A549 (cell line): ENCODE measurements around the gene NINL. TPM values are rescaled to one million over a fixed set of nuclear protein-coding genes. Genes with fewer than 3 reads are reported as not detected.
A peak's percentile ranks its signal among the peaks of the same experiment; 100 is the strongest.

ENCODE experiments used
- ATAC-seq, 2 experiments: fragments of 200-7000 bp in 1 of 2; fragments of >200 bp in 1 of 2; cut with Nextera tagmentation in 1 of 2; cut with Tn5 transposase in 1 of 2; 3 replicates each; pipeline versions ENCODE4 v1.8.0 to v1.9.1; 2018 to 2020; ENCODE audit warnings: mild to moderate bottlenecking in 1 of 2, moderate library complexity in 1 of 2
- CTCF ChIA-PET: fragments of 300-600 bp; sonication (Branson Sonifier 250); formaldehyde crosslinking; extraction: SDS; loops from one replicate; lab custom pipeline; 2021; ENCODE audit warnings: antibody characterized with exemption, inconsistent platforms; lab: Yijun Ruan, JAX
- POLR2A ChIA-PET: fragments of 350-600 bp; formaldehyde crosslinking; extraction: SDS; loops from one replicate; lab custom pipeline; 2021; ENCODE audit warnings: antibody characterized with exemption, inconsistent platforms; lab: Yijun Ruan, JAX
- DNase-seq, 2 experiments: peaks; one replicate each; pipeline versions ENCODE4 v3.0.0 to v3.0.0-alpha.2; 2011 to 2016; ENCODE audit warnings: low read depth in 1 of 2, low spot score in 1 of 2
- FAIRE-seq: peaks from 2 replicates; lab custom pipeline; 2011; peaks lifted over from hg19 to GRCh38; lab: Jason Lieb, UNC
- H3K27ac ChIP-seq, 2 experiments: fragments of >200 bp; sonication (Bioruptor Twin); formaldehyde crosslinking; 3 replicates each; pipeline ENCODE4 v1.5.1; 2016 to 2017
- H3K4me1 ChIP-seq: fragments of >200 bp; sonication (Bioruptor Twin); formaldehyde crosslinking; 3 replicates; pipeline ENCODE4 v1.6.1; 2016
- H3K4me2 ChIP-seq: fragments of >200 bp; sonication (Bioruptor Twin); formaldehyde crosslinking; 3 replicates; pipeline ENCODE4 v1.6.1; 2016
- H3K4me3 ChIP-seq: fragments of >200 bp; sonication (Bioruptor Twin); formaldehyde crosslinking; 3 replicates; pipeline ENCODE4 v1.5.1; 2016
- H3K9me3 ChIP-seq: fragments of >200 bp; sonication (Bioruptor Twin); formaldehyde crosslinking; 3 replicates; pipeline ENCODE4 v1.6.1; 2016
- BHLHE40 ChIP-seq: IDR thresholded peaks from 2 replicates; pipeline ENCODE4 v1.6.1; 2012; ENCODE audit warnings: low read depth, low read length, inconsistent platforms
- EHF ChIP-seq: fragments of 250-450 bp; sonication (Bioruptor Pico); IDR thresholded peaks from 2 replicates; pipeline ENCODE4 v1.5.0; 2020; ENCODE audit warnings: mild to moderate bottlenecking
- ESRRA ChIP-seq: fragments of 150-350 bp; IDR thresholded peaks from 2 replicates; pipeline ENCODE4 v1.6.1; 2014; ENCODE audit warnings: mild to moderate bottlenecking, low read length, borderline replicate concordance
- JUN ChIP-seq, 2 experiments: fragments of >200 bp; sonication (Bioruptor Twin); formaldehyde crosslinking; IDR thresholded peaks; 2 replicates in 1 of 2; 3 replicates in 1 of 2; pipeline ENCODE4 v1.6.1; 2016 to 2017
- JUNB ChIP-seq: fragments of >200 bp; sonication (Bioruptor Twin); formaldehyde crosslinking; IDR thresholded peaks from 2 replicates; pipeline ENCODE4 v1.6.1; 2016
- NPAS2 ChIP-seq: fragments of 250-450 bp; sonication (Bioruptor Pico); IDR thresholded peaks from 2 replicates; pipeline ENCODE4 v1.8.0; 2022; ENCODE audit warnings: mild to moderate bottlenecking, moderate library complexity, borderline replicate concordance
- PHF8 ChIP-seq: fragments of 200-600 bp; sonication (generic); IDR thresholded peaks from 2 replicates; pipeline ENCODE4 v1.6.1; 2016; ENCODE audit warnings: low read depth, mild to moderate bottlenecking, antibody characterized with exemption, moderate library complexity, borderline replicate concordance
- RNF2 ChIP-seq: fragments of 200-600 bp; sonication (generic); IDR thresholded peaks from 2 replicates; pipeline ENCODE4 v1.6.1; 2016; ENCODE audit warnings: low read depth, mild to moderate bottlenecking, antibody characterized with exemption, moderate library complexity, borderline replicate concordance
- ZNF302 ChIP-seq: fragments of 250-450 bp; sonication (Bioruptor Pico); IDR thresholded peaks from 2 replicates; pipeline ENCODE4 v1.9.0; 2021; ENCODE audit warnings: inconsistent platforms, mild to moderate bottlenecking, moderate library complexity
- WGBS: methylation state at CpG from one replicate; pipeline ENCODE4 v1.1.6; 2017; ENCODE audit errors: missing lambda C conversion rate; 5-methylcytosine and 5-hydroxymethylcytosine counted together
- polyA plus RNA-seq, 4 experiments: library from polyadenylated mRNA; depleted of rRNA in 3 of 4; stranded (reverse); fragments of >200 nt; fragmentation: RNase III in 1 of 4; extraction: RNeasy Plus Mini Kit Qiagen cat#74134 plus additional on column Dnase treatment in 1 of 4; gene quantifications; 2 replicates in 3 of 4; 3 replicates in 1 of 4; pipeline ENCODE4 v1.2.3, GENCODE V29; 2011 to 2017
- TF ChIP-seq, protein P1 (sequence below): fragments of 150-350 bp; IDR thresholded peaks from 2 replicates; pipeline ENCODE4 v1.6.1; 2014; ENCODE audit warnings: low read depth, mild to moderate bottlenecking, low read length
- TF ChIP-seq, protein P2 (sequence below): fragments of 200-600 bp; sonication (generic); IDR thresholded peaks from 2 replicates; pipeline ENCODE4 v1.6.1; 2016; ENCODE audit warnings: antibody characterized with exemption, mild to moderate bottlenecking, moderate library complexity
- TF ChIP-seq, protein P3 (sequence below): IDR thresholded peaks from 2 replicates; pipeline ENCODE4 v1.6.1; 2012; ENCODE audit warnings: low read depth, borderline replicate concordance
- TF ChIP-seq, protein P4 (sequence below): IDR thresholded peaks from 2 replicates; pipeline ENCODE4 v1.6.1; 2012
- TF ChIP-seq, protein P5 (sequence below): fragments of 450-650 bp; IDR thresholded peaks from 2 replicates; pipeline ENCODE4 v1.6.1; 2014; ENCODE audit warnings: antibody characterized with exemption
- TF ChIP-seq, protein P6 (sequence below): IDR thresholded peaks from 2 replicates; pipeline ENCODE4 v1.6.1; 2012

NINL gene
- polyA plus RNA-seq, 2 of the 4 experiments (the other 2 are of a cell fraction) = 20.2 to 22.4 TPM

DNA sequence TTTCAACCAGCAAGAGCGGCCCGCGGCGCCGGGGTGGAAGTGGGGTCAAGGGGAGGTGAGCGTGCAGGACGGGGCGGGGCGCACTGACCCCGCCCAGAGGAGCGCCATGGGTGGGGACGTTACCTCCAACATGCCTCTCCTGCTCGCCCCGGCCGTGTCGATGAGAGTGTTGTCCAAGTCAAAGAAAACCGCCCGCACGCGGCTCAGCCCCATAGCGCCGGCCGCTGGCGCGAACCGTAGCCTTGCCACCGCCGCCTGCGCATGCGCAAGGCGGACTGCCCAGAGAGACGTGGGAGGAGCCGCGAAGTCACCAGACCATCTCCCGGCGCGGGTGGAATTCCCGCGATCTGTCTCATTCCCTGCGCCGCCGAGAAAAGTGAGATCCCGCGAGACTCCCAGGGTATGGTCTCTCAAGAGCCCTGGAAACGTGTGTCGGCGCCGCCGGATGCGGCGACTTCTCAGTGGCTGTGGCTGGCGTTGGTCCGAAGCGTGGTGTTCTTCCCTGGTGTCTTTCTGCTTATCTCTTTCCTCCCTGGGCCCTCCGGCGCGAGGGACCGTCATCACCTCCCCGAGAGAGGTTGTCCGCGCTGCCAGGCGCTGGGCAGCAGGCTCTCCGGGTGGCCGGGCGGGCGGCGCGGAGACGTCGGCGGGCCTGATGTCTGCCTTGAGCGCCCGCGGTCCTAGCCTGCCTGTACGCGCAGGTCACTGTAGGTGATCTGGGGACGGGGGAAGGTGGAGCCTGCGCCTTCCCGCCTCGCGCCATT lies 38.6 kb upstream of the NINL start, which contains the start of gene NANP (continued):
- TF ChIP-seq, protein P1, sequence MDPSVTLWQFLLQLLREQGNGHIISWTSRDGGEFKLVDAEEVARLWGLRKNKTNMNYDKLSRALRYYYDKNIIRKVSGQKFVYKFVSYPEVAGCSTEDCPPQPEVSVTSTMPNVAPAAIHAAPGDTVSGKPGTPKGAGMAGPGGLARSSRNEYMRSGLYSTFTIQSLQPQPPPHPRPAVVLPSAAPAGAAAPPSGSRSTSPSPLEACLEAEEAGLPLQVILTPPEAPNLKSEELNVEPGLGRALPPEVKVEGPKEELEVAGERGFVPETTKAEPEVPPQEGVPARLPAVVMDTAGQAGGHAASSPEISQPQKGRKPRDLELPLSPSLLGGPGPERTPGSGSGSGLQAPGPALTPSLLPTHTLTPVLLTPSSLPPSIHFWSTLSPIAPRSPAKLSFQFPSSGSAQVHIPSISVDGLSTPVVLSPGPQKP = no peak
- TF ChIP-seq NPAS2 (CRISPR knock-in tag) (0 out of 2 replicates have a peak, but pooled peaks have one; percentile 65), JUNB (no peak)

DNA sequence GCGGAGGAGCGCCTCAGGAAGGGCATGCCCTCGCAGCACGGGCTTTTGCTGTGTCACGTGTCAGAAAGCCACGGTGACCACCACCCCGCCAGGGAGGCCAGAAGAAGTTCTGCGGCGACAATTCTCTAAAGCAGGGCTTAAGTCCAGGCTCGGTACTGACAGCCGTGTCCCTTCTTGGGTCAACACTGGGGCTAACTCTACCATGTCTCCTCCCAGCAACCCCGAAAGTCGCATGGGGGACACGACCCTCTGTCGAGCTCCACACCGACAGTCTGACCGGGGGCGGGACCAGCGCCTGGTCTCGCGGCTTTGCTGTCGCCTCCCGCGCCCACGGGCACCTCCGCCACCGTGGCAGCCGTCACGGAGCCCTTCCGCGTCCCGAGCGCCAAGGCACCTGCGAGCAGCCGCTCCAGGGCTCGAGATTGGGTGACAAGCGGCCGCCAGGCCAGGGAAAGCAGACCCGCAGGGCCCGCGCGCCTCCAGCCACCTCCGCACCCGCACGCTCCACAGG lies 37.9 kb upstream of the NINL start:
- POLR2A ChIA-PET = interaction anchor here (2.5 kb wide), 1 partner anchor 38 kb away, joined by 11 read pairs; the partner anchor contains the start of gene NINL

More for the DNA sequence above, 37.9 kb upstream of the NINL start:
- DNase-seq (peak; percentile 52 to 60), FAIRE-seq (no peak), ATAC-seq (peak; percentile 53 to 63)
- peak overlapping the region; percentile 97 for H3K27ac ChIP-seq
- peak overlapping the region; percentile 95 for H3K4me2 ChIP-seq
- CTCF ChIA-PET = interaction anchor here (1.1 kb wide), 1 partner anchor 29 kb away, joined by 5 read pairs; no protein-coding TSS in a partner anchor
- no peaks in the 10 kb centered on the region for H3K9me3 ChIP-seq
- H3K4me3 ChIP-seq = peak overlapping the region; percentile 92
- peaks cover 21% of the 10 kb centered on the region for H3K4me1 ChIP-seq
- TF ChIP-seq NPAS2 (CRISPR knock-in tag) (peak; percentile 74; the same call in 1 of the 2 replicates), RNF2 (peak; percentile 50; the same call in 1 of the 2 replicates), JUN (IDR thresholded peaks at IDR 0.05) (no peak), PHF8 (peak; percentile 85), ESRRA (no peak), EHF (no peak), BHLHE40 (peak; percentile 37; the same call in 1 of the 2 replicates), ZNF302 (CRISPR knock-in tag) (no peak)
- TF ChIP-seq, protein P2, sequence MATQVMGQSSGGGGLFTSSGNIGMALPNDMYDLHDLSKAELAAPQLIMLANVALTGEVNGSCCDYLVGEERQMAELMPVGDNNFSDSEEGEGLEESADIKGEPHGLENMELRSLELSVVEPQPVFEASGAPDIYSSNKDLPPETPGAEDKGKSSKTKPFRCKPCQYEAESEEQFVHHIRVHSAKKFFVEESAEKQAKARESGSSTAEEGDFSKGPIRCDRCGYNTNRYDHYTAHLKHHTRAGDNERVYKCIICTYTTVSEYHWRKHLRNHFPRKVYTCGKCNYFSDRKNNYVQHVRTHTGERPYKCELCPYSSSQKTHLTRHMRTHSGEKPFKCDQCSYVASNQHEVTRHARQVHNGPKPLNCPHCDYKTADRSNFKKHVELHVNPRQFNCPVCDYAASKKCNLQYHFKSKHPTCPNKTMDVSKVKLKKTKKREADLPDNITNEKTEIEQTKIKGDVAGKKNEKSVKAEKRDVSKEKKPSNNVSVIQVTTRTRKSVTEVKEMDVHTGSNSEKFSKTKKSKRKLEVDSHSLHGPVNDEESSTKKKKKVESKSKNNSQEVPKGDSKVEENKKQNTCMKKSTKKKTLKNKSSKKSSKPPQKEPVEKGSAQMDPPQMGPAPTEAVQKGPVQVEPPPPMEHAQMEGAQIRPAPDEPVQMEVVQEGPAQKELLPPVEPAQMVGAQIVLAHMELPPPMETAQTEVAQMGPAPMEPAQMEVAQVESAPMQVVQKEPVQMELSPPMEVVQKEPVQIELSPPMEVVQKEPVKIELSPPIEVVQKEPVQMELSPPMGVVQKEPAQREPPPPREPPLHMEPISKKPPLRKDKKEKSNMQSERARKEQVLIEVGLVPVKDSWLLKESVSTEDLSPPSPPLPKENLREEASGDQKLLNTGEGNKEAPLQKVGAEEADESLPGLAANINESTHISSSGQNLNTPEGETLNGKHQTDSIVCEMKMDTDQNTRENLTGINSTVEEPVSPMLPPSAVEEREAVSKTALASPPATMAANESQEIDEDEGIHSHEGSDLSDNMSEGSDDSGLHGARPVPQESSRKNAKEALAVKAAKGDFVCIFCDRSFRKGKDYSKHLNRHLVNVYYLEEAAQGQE = no peak
- TF ChIP-seq, protein P3, sequence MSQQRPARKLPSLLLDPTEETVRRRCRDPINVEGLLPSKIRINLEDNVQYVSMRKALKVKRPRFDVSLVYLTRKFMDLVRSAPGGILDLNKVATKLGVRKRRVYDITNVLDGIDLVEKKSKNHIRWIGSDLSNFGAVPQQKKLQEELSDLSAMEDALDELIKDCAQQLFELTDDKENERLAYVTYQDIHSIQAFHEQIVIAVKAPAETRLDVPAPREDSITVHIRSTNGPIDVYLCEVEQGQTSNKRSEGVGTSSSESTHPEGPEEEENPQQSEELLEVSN = 0 out of 2 replicates have a peak, but pooled peaks have one; percentile 47
- TF ChIP-seq, protein P4, sequence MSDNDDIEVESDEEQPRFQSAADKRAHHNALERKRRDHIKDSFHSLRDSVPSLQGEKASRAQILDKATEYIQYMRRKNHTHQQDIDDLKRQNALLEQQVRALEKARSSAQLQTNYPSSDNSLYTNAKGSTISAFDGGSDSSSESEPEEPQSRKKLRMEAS = no peak; the same call in 1 of the 2 replicates
- TF ChIP-seq, protein P5, sequence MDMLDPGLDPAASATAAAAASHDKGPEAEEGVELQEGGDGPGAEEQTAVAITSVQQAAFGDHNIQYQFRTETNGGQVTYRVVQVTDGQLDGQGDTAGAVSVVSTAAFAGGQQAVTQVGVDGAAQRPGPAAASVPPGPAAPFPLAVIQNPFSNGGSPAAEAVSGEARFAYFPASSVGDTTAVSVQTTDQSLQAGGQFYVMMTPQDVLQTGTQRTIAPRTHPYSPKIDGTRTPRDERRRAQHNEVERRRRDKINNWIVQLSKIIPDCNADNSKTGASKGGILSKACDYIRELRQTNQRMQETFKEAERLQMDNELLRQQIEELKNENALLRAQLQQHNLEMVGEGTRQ = peak; percentile 85
- TF ChIP-seq, protein P6, sequence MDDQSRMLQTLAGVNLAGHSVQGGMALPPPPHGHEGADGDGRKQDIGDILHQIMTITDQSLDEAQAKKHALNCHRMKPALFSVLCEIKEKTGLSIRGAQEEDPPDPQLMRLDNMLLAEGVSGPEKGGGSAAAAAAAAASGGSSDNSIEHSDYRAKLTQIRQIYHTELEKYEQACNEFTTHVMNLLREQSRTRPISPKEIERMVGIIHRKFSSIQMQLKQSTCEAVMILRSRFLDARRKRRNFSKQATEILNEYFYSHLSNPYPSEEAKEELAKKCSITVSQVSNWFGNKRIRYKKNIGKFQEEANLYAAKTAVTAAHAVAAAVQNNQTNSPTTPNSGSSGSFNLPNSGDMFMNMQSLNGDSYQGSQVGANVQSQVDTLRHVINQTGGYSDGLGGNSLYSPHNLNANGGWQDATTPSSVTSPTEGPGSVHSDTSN = 0 out of 2 replicates have a peak, but pooled peaks have one; percentile 6
- 0% methylated on average over 17 of the region's 45 CpGs for WGBS
